ENCODE data around the gene RSPH3. TPM values are rescaled to one million over a fixed set of nuclear protein-coding genes. Genes with fewer than 3 reads are reported as not detected.

The RSPH3 gene
- polyA plus RNA-seq, 1 donor (not counting 4 experiments of a cell fraction or from before 2014, with no cell fraction given), result 4.4 TPM

GRCh38 chr6:159042826-159043181 is 42.8 kb upstream of the RSPH3 start:
- Histone ChIP-seq H3K4me3 (ENCODE audit: control insufficient read depth in 2 of 3, extremely low read depth in 1 of 3, insufficient read depth in 2 of 3, low read depth in 1 of 3, low read length in 3 of 3) (no peak overlapping the region), H3K79me2 (ENCODE audit: control insufficient read depth, insufficient read depth, low read length) (no peaks in the 10 kb centered on the region), H3K9me1 (ENCODE audit: control insufficient read depth, extremely low read depth, insufficient read depth, low read length) (no peaks in the 10 kb centered on the region), H2AFZ (ENCODE audit: control insufficient read depth, low read length) (peak overlapping the region; percentile 7), H3K36me3 (ENCODE audit: control insufficient read depth in 2 of 2, extremely low read depth in 1 of 2, insufficient read depth in 2 of 2, low read length in 2 of 2) (no peaks in the 10 kb centered on the region), H4K20me1 (ENCODE audit: control insufficient read depth, extremely low read depth, insufficient read depth, low read length) (no peaks in the 10 kb centered on the region), H3K4me2 (ENCODE audit: control insufficient read depth, extremely low read depth, insufficient read depth, low read depth, low read length) (peak overlapping the region; percentile 69), H3K4me1 (ENCODE audit: control insufficient read depth, extremely low read depth, insufficient read depth, low read length) (peaks cover 26% of the 10 kb centered on the region), H3K9ac (ENCODE audit: control insufficient read depth, extremely low read depth, insufficient read depth, low read length) (no peak overlapping the region), H3K27me3 (ENCODE audit: control insufficient read depth, extremely low read depth, insufficient read depth, low read length) (no peaks in the 10 kb centered on the region), H3K27ac (ENCODE audit: control insufficient read depth, insufficient read depth, low read length) (no peak overlapping the region), H3K9me3 (ENCODE audit: control insufficient read depth, low read depth, low read length) (no peaks in the 10 kb centered on the region)
- FAIRE-seq (no peak), DNase-seq (ENCODE audit: low read depth, low spot score) (no peak)
- TF ChIP-seq EZH2 (IDR thresholded peaks at IDR 0.05; ENCODE audit: low read length) (no peak), CTCF (optimal IDR thresholded peaks at IDR 0.05 in 1 of 3, IDR thresholded peaks at IDR 0.05 in 1 of 3, conservative IDR thresholded peaks at IDR 0.05 in 1 of 3; ENCODE audit: extremely low read depth in 1 of 3, insufficient read depth in 2 of 3, low read length in 3 of 3) (no peak)
- dilution Hi-C loops (cut with MboI; ENCODE audit: extremely low pct_ligation_motif_present, low sequenced_read_pairs), result no loop called here

GRCh38 chr6:159042003-159042825 is 42.2 kb upstream of the RSPH3 start:
- H3K4me1 ChIP-seq (ENCODE audit: control insufficient read depth, extremely low read depth, insufficient read depth, low read length), result peaks cover 32% of the 10 kb centered on the region
- peak overlapping the region; percentile 69 for H3K4me2 ChIP-seq (ENCODE audit: control insufficient read depth, extremely low read depth, insufficient read depth, low read depth, low read length)

More at GRCh38 chr6:159042003-159042825, 42.2 kb upstream of the RSPH3 start:
- Histone ChIP-seq H3K79me2 (ENCODE audit: control insufficient read depth, insufficient read depth, low read length) (no peaks in the 10 kb centered on the region), H3K36me3 (ENCODE audit: control insufficient read depth in 2 of 2, extremely low read depth in 1 of 2, insufficient read depth in 2 of 2, low read length in 2 of 2) (no peaks in the 10 kb centered on the region), H3K9me1 (ENCODE audit: control insufficient read depth, extremely low read depth, insufficient read depth, low read length) (no peaks in the 10 kb centered on the region), H2AFZ (ENCODE audit: control insufficient read depth, low read length) (peak overlapping the region; percentile 66), H3K9ac (ENCODE audit: control insufficient read depth, extremely low read depth, insufficient read depth, low read length) (peak overlapping the region; percentile 59), H3K4me3 (ENCODE audit: control insufficient read depth in 2 of 3, extremely low read depth in 1 of 3, insufficient read depth in 2 of 3, low read depth in 1 of 3, low read length in 3 of 3) (no peak overlapping the region), H4K20me1 (ENCODE audit: control insufficient read depth, extremely low read depth, insufficient read depth, low read length) (no peaks in the 10 kb centered on the region), H3K27me3 (ENCODE audit: control insufficient read depth, extremely low read depth, insufficient read depth, low read length) (no peaks in the 10 kb centered on the region), H3K9me3 (ENCODE audit: control insufficient read depth, low read depth, low read length) (no peaks in the 10 kb centered on the region), H3K27ac (ENCODE audit: control insufficient read depth, insufficient read depth, low read length) (peak overlapping the region; percentile 69)
- dilution Hi-C loops (cut with MboI; ENCODE audit: extremely low pct_ligation_motif_present, low sequenced_read_pairs), result no loop called here
- FAIRE-seq, result peak; percentile 94
- peak; percentile 42 for DNase-seq (ENCODE audit: low read depth, low spot score)
- TF ChIP-seq CTCF (optimal IDR thresholded peaks at IDR 0.05 in 1 of 3, IDR thresholded peaks at IDR 0.05 in 1 of 3, conservative IDR thresholded peaks at IDR 0.05 in 1 of 3; ENCODE audit: extremely low read depth in 1 of 3, insufficient read depth in 2 of 3, low read length in 3 of 3) (peak; percentile 88 to 99 (median 92)), EZH2 (IDR thresholded peaks at IDR 0.05; ENCODE audit: low read length) (no peak)

Data from keratinocyte (primary cell).